ENCODE measurements around the gene APOL4.
A peak's percentile ranks its signal among the peaks of the same experiment; 100 is the strongest.
"Not testable (repeated sequence)": the region's sequence is repeated elsewhere in the genome, so short reads cannot be mapped to it uniquely, and the experiment has no call there.

APOL4 gene

GRCh38 chr22:36182056-36182455 lies 19.6 kb downstream of the APOL4 start:
- DNase-seq: no peak

- DNase-seq: no peak
Measured at GRCh38 chr22:36180928-36181327, 20.7 kb downstream of the APOL4 start.

- peak; percentile 20 to 58 for DNase-seq
Measured at GRCh38 chr22:36180038-36180880, 21.4 kb downstream of the APOL4 start.

- DNase-seq: no peak
Measured at GRCh38 chr22:36177160-36177559, 24.4 kb downstream of the APOL4 start.

- no peak for DNase-seq
Measured at GRCh38 chr22:36175892-36176291, 25.7 kb downstream of the APOL4 start.

- DNase-seq: no peak
Measured at GRCh38 chr22:36171941-36172340, 29.7 kb downstream of the APOL4 start.

- no peak for DNase-seq
Measured at GRCh38 chr22:36166518-36167220, 34.9 kb downstream of the APOL4 start.

- no peak for DNase-seq
Measured at GRCh38 chr22:36166086-36166485, 35.5 kb downstream of the APOL4 start.

GRCh38 chr22:36165141-36165540 lies 36.5 kb downstream of the APOL4 start:
- DNase-seq: no peak

- DNase-seq: peak in 1 of 2 donors; percentile 2
Measured at GRCh38 chr22:36164621-36165020, 37.0 kb downstream of the APOL4 start.

- no peak for DNase-seq
Measured at GRCh38 chr22:36163497-36163896, 38.1 kb downstream of the APOL4 start.

GRCh38 chr22:36162127-36163034 lies 39.2 kb downstream of the APOL4 start:
- no peak for DNase-seq

- not testable (repeated sequence) for DNase-seq
Measured at GRCh38 chr22:36161793-36162126, 39.8 kb downstream of the APOL4 start.

GRCh38 chr22:36160499-36160942 lies 41.1 kb downstream of the APOL4 start, which contains the start of gene APOL3:
Gene APOL3 (minus strand): TSS chr22:36160755. CDS start chr22:36149055, 11,700 bp downstream.
- no peak for DNase-seq

GRCh38 chr22:36156515-36157419 lies 44.8 kb downstream of the APOL4 start:
- DNase-seq: peak; percentile 53 to 75

- DNase-seq: no peak
Measured at GRCh38 chr22:36156119-36156514, 45.5 kb downstream of the APOL4 start.

GRCh38 chr22:36155702-36156101 lies 45.9 kb downstream of the APOL4 start:
- no peak for DNase-seq

- no peak for DNase-seq
Measured at GRCh38 chr22:36154423-36154945, 47.1 kb downstream of the APOL4 start.

- no peak for DNase-seq
Measured at GRCh38 chr22:36153501-36154422, 47.8 kb downstream of the APOL4 start.

- not testable (repeated sequence) for DNase-seq
Measured at GRCh38 chr22:36152821-36153220, 48.8 kb downstream of the APOL4 start.

Data from hippocampal formation (tissue), 2 donors.